ENCODE results near the gene PBX4. TPM values are rescaled to one million over a fixed set of nuclear protein-coding genes. Genes with fewer than 3 reads are reported as not detected.

The PBX4 gene
- total RNA-seq, 2 experiments from 2014 or later: 5.0 to 6.7 TPM

DNA sequence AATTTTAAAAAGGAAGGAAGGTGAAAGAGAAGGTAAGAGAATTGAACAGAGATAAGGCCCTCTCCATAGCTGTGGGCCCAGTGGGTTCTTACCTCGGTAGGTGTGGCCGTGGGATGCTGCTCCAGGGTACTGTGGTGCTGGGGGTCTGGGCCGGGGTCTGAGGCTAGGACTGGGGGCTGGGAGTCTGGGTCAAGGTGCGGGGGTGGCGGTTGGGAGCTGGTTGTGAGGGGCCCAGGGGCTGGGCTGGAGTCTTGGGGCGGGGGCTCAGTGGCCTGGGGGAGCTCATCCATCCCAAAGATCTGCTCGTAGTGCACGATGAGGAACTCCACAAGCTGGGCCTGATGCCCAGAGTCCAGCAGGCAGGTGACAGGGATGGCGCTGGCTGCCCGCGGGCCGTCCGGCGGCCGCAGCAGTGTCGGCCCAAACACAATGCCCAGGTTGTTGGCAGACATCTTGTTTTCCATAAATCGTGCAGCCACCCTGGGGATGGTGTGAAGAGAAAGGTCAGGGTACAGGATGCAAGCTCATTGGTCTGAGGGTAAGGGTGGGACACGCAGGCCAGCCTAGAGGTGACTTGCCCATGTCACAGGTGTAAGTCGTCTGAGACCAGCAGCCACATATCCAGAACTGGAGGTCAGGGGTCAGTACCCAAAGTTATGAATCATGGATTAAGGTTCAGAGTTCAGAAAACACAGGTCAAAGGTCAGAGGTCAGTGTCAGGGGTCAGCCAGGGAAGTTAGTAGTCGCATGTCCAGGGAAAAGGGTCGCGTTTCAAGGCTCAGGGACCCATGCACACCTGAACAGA is 15.4 kb upstream of the PBX4 start:
- H2AFZ ChIP-seq (ENCODE audit: low read length): no peak overlapping the region
- H3K36me3 ChIP-seq (ENCODE audit: insufficient read depth, low read length): peaks cover 76% of the 10 kb centered on the region
- no peak overlapping the region for H3K4me2 ChIP-seq (ENCODE audit: low read length)
- no peaks in the 10 kb centered on the region for H3K9me3 ChIP-seq (ENCODE audit: low read length)
- H3K4me1 ChIP-seq (ENCODE audit: insufficient read depth, low read length, poor library complexity, severe bottlenecking): no peaks in the 10 kb centered on the region
- TF ChIP-seq, protein P1, sequence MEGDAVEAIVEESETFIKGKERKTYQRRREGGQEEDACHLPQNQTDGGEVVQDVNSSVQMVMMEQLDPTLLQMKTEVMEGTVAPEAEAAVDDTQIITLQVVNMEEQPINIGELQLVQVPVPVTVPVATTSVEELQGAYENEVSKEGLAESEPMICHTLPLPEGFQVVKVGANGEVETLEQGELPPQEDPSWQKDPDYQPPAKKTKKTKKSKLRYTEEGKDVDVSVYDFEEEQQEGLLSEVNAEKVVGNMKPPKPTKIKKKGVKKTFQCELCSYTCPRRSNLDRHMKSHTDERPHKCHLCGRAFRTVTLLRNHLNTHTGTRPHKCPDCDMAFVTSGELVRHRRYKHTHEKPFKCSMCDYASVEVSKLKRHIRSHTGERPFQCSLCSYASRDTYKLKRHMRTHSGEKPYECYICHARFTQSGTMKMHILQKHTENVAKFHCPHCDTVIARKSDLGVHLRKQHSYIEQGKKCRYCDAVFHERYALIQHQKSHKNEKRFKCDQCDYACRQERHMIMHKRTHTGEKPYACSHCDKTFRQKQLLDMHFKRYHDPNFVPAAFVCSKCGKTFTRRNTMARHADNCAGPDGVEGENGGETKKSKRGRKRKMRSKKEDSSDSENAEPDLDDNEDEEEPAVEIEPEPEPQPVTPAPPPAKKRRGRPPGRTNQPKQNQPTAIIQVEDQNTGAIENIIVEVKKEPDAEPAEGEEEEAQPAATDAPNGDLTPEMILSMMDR (conservative IDR thresholded peaks at IDR 0.05; ENCODE audit: low read length): no peak
- TF ChIP-seq EZH2phosphoT487 (IDR thresholded peaks at IDR 0.05; ENCODE audit: borderline replicate concordance, low read depth, low read length): no peak
- H3K27ac ChIP-seq (ENCODE audit: low read depth, low read length, poor library complexity, severe bottlenecking): no peak overlapping the region
- no TSS peak for BruUV-seq (replicated peaks)
- no peaks in the 10 kb centered on the region for H3K79me2 ChIP-seq (ENCODE audit: insufficient read depth, low read depth, low read length)
- no peaks in the 10 kb centered on the region for H4K20me1 ChIP-seq (ENCODE audit: insufficient read depth, low read length)
- DNase-seq (ENCODE audit: low spot score): no peak
- no peaks in the 10 kb centered on the region for H3K9me2 ChIP-seq (ENCODE audit: insufficient read depth, low read length)
- no peak overlapping the region for H3K4me3 ChIP-seq (ENCODE audit: low read depth, low read length, poor library complexity, severe bottlenecking)
- intact Hi-C loops (cut with micrococcal nuclease; ENCODE audit: unreplicated experiment): no loop called here
- POLR2A ChIA-PET: interaction anchor here (1.0 kb wide), 1 partner anchor 42 kb away, joined by 3 read pairs; no protein-coding TSS in a partner anchor
- CTCF ChIA-PET (ENCODE audit: unreplicated experiment): no interaction called here

GRCh38 chr19:19632661-19633060 is 14.2 kb upstream of the PBX4 start:
- Histone ChIP-seq H3K4me3 (ENCODE audit: low read depth, low read length, poor library complexity, severe bottlenecking) (no peak overlapping the region), H3K27ac (ENCODE audit: low read depth, low read length, poor library complexity, severe bottlenecking) (no peak overlapping the region), H3K4me1 (ENCODE audit: insufficient read depth, low read length, poor library complexity, severe bottlenecking) (peaks cover 9% of the 10 kb centered on the region), H2AFZ (ENCODE audit: low read length) (no peak overlapping the region), H4K20me1 (ENCODE audit: insufficient read depth, low read length) (no peaks in the 10 kb centered on the region), H3K4me2 (ENCODE audit: low read length) (no peak overlapping the region), H3K79me2 (ENCODE audit: insufficient read depth, low read depth, low read length) (no peaks in the 10 kb centered on the region), H3K9me2 (ENCODE audit: insufficient read depth, low read length) (no peaks in the 10 kb centered on the region), H3K36me3 (ENCODE audit: insufficient read depth, low read length) (peaks cover 70% of the 10 kb centered on the region), H3K9me3 (ENCODE audit: low read length) (no peaks in the 10 kb centered on the region)
- no TSS peak for BruUV-seq (replicated peaks)
- intact Hi-C loops (cut with micrococcal nuclease; ENCODE audit: unreplicated experiment): no loop called here
- POLR2A ChIA-PET: no interaction called here
- CTCF ChIA-PET (ENCODE audit: unreplicated experiment): no interaction called here
- TF ChIP-seq, protein P1 (conservative IDR thresholded peaks at IDR 0.05; ENCODE audit: low read length): no peak
- TF ChIP-seq EZH2phosphoT487 (IDR thresholded peaks at IDR 0.05; ENCODE audit: borderline replicate concordance, low read depth, low read length): no peak
- no peak for DNase-seq (ENCODE audit: low spot score)

DNA sequence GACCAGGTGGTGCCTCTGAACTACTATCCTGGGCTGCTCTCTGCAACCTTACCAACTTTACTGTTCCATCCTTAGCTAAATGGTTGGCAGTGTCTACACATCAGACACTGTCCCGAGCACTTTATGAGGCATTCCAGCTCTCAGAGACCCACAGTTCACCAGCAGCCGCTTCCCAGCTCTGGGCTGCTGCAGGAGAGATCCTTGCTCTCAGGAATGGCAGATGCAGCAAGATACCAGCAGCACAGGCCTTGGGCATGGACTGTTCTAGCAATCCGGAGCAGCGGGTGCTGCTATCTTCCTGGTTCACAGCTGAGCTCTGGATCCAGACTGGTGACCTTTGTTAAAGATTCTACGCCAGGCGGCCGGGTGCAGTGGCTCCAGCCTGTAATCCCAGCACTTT is 12.9 kb upstream of the PBX4 start:
- Histone ChIP-seq H4K20me1 (ENCODE audit: insufficient read depth, low read length) (no peaks in the 10 kb centered on the region), H3K79me2 (ENCODE audit: insufficient read depth, low read depth, low read length) (no peaks in the 10 kb centered on the region), H2AFZ (ENCODE audit: low read length) (no peak overlapping the region), H3K36me3 (ENCODE audit: insufficient read depth, low read length) (peaks cover 57% of the 10 kb centered on the region), H3K4me2 (ENCODE audit: low read length) (no peak overlapping the region), H3K4me1 (ENCODE audit: insufficient read depth, low read length, poor library complexity, severe bottlenecking) (peaks cover 18% of the 10 kb centered on the region), H3K27ac (ENCODE audit: low read depth, low read length, poor library complexity, severe bottlenecking) (no peak overlapping the region), H3K9me3 (ENCODE audit: low read length) (no peaks in the 10 kb centered on the region), H3K9me2 (ENCODE audit: insufficient read depth, low read length) (no peaks in the 10 kb centered on the region), H3K4me3 (ENCODE audit: low read depth, low read length, poor library complexity, severe bottlenecking) (no peak overlapping the region)
- ChIA-PET POLR2A (no interaction called here), CTCF (ENCODE audit: unreplicated experiment) (no interaction called here)
- DNase-seq (ENCODE audit: low spot score): no peak
- TF ChIP-seq, protein P1 (conservative IDR thresholded peaks at IDR 0.05; ENCODE audit: low read length): no peak
- TF ChIP-seq EZH2phosphoT487 (IDR thresholded peaks at IDR 0.05; ENCODE audit: borderline replicate concordance, low read depth, low read length): no peak
- intact Hi-C loops (cut with micrococcal nuclease; ENCODE audit: unreplicated experiment): no loop called here
- BruUV-seq (replicated peaks): no TSS peak
